Measurements from ENCODE around the gene SRSF11.

The SRSF11 gene

DNA sequence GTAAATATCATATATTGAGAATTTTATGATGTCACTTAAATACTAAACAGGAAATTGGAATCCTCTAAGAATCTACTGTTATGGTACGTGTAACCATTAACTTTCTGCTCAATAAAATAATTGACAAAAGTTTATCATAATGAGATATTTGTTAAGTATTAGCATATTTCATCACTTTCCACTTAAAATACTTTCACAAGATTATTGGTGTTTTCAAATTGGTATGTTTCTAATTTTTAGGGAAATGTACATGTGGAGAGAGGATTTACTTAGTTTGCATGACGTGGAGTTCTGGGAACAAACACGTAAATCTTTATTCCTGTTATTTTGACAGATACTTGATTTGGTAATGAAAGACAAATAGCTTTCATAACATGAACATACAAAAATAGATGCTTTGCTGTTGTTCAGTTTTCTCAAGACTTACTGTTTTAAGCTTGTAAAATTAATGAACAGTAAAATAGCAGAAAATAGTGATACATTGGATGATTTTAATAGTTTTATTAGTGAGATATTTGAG, 1.6 kb downstream of the SRSF11 start:
- DNase-seq (ENCODE audit: low read depth), result no peak

DNA sequence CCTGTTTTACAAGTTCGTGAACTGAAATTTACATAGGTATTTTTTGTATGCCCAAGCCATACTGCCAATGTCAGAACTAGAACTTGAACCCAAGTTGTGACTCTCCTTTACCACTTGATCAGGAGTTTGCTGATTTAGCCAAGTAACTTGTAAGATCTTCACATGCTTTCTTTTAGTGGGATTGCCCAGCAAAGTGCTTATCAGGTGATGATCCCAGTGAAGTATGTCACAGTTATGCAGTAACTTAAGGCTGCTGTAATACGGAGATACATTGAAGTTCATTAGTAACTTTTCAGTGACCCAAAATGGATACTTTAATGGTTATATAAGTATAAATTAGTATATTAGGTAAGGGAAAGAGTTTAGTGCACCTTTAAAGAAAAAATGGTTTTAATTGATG, 3.8 kb downstream of the SRSF11 start:
- DNase-seq (ENCODE audit: low read depth), result no peak

DNA sequence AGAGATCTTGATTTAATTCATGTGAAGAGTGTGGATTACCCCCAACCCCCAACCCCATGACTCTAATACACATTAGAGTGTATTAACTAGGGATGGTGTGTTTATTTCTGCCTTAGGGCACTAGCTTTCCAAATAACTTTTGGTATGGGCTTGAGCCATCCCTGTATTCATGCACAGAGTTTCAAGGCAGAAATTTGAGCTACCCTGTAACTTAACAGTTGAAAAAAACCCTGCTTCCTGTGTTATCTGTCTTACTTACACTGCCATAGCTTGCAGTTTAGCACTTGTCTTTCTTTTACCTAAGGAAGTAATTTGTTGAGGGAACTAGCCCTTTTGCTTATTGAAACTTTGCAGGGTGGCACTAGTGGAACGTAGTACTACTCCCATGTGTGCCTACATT, 6.3 kb downstream of the SRSF11 start:
- no peak for DNase-seq (ENCODE audit: low read depth)

DNA sequence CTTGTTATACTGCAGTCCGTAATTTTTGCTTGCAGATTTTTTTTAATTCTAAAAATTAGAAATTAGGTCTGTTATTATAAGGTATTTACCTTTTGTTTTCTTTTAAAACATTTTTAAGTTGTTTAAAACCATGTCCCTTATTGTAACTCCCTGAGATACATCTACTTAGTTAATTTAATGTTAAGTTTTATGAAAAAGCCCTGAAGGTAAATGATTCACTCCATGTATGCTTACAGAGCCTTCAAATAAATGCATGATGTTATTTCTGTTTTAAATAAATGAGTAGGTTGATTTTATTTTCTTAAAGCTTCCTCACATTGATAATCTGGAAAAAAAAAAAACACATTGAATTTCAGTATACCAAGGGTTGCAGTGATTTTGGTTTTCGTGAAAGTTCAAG, 7.5 kb downstream of the SRSF11 start:
- no peak for DNase-seq (ENCODE audit: low read depth)

DNA sequence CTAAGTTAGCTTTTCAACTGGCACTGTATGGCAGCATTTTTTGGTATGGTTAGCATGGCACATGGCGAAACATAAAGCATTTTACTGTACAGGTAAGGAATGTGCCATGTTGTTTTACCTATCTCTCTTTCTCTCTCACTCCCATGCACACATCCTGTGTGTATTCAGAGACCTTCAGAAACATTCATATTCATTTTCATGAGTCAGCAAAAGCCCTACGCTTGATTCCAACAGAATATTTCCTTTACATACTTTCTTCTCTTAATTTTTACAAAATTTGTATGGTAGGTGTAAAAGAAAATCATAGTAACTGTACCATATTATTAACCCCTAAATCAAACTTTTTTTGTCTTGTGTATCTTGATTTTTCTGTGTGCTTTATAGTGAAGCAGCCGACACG, 10.3 kb downstream of the SRSF11 start:
- DNase-seq (ENCODE audit: low read depth), result no peak

DNA sequence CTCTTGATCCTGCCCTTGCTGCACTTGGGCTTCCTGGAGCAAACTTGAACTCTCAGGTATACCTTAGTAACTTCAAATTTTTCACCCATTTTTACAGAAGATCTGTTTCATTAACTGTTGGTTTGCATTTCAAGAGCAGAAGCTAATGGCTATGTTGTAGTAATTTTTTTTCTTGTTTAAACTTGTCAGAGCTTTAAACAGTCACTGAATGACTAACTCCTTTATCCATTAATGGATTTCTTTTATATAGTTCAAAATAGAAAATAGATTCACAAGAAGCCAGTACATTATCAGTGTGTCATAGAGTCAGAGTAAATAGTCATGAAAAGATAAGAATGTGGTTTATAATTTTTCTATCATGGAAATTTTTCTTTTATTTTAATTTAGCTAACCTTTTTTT, 13.6 kb downstream of the SRSF11 start:
- DNase-seq (ENCODE audit: low read depth), result no peak

DNA sequence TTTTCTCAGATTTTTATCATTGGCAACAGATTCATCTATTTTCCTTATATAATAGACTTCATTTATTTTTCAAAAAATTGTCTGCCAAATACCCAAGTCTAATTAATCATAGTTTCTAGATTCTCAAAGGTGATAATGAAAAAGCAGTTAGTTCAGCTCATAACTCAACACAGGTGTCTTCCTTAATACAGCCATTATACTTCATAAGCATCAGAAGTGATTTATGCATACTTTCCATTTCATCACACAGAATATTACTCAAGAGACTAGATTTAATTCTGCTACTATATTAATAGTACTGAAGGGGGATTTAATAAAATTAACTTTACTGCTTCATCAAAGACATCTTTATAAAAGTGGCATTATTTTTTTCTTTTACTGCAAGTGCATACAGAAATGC, 18.8 kb downstream of the SRSF11 start:
- no peak for DNase-seq (ENCODE audit: low read depth)

DNA sequence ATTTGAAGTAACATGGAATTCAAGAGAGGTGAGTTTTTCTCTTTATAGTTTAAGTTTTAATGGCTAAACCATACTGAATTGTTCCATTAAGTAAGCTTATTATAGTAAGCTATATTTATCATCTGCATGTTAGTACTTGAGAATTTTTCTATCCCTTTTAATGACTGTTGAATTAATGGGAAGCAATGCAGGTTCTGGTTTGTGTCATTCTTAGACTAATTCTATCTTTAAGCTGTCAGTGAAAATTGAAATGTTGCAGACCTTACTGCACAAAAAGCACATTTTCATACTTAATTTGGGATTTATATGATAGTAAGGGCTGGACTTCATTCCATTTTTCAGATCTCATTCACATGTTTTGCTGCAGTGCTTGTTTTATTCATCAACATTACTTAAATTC, 25.9 kb downstream of the SRSF11 start:
- no peak for DNase-seq (ENCODE audit: low read depth)

DNA sequence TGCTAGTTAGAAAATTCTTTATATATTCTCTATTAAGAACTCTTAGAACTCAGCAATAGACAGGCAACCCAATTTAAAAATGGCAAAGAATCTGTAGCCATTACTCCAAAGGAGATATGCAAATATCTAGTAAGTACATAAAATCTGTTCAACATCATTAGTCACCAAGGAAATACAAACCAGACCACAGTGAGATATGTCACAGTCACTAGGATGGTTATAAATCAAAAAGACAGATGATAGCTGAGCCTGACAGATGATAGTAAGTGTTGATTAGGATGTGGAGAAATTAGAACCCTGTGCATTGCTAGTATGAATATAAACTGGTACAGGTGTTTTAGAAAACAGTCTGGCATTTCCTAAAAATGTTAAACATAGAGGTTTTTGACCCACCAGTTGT, 26.6 kb downstream of the SRSF11 start:
- no peak for DNase-seq (ENCODE audit: low read depth)

DNA sequence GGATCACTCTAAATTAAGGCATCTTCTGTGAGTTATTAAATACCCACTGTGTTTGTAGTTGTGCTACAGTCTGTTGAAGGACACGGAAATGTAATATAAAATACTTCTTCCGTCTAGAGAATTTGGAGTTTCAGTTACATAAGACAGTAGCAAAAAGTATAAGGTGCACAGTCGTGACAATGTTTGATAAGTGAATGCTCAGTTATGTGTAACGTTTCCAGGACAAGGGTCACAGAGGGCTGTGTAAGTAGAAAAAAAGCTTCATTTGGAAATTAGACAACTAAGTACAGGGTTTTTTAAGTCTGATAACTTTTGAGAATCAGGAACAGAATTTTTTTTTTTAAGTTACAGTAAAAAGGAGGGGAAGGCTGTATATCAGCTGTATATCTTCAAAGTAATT, 27.5 kb downstream of the SRSF11 start:
- no peak for DNase-seq (ENCODE audit: low read depth)

DNA sequence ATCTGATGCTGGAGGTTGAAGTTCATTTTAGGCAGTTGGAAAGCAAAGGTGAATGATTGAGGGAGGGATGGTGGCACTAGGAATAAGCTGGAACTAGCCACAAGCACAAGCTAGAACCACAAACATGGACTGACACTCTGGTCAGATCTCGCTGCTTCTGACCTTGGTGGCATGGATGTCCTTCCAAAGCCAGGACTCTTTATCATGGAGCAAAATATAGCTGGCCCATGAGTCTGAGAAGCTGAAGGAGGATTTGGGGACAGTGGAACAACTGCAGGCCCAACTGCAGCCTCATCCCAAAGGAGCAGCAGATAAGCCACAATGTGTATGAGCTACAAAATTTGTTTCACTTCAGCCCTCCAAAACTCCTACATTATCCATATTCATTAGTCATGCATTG, 35.5 kb downstream of the SRSF11 start:
- no peak for DNase-seq (ENCODE audit: low read depth)

DNA sequence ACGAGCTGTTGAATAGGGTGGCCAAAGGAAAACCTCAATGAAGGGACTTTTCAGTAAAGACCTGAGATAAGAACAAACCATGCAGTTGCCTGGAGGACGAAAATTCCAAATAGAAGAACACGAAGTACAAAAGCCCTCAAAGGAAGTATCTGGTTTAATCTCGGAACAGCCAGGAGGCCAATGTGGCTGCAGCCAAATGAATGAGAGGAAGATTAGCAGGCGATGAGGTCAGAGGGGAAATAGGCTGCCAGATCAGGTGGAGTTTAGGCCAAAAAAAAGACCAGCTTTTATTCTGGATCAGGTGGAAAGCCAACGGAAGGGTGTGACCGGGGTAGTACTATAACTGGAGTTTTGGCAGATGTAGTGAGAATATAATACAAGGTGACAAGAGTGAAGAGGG, 43.7 kb downstream of the SRSF11 start:
- no peak for DNase-seq (ENCODE audit: low read depth)

DNA sequence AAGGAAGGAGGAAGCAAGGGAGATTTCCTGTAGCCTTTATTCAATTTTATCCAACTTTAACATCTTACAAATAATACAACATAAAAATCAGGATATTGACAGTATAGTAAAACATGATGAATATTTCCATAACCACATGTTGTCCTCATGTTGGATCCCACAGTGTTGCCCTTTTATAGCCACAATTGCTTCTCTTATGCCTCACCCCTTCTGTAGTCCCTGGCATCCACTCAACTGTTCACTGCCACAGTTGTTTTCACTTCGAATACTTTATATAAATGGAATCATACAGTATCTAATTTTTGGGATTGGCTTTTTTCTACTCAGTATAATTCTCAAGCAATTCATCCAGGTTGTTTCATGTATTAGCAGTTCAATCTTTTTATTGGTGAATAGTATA, 44.8 kb downstream of the SRSF11 start:
- DNase-seq (ENCODE audit: low read depth), result no peak

DNA sequence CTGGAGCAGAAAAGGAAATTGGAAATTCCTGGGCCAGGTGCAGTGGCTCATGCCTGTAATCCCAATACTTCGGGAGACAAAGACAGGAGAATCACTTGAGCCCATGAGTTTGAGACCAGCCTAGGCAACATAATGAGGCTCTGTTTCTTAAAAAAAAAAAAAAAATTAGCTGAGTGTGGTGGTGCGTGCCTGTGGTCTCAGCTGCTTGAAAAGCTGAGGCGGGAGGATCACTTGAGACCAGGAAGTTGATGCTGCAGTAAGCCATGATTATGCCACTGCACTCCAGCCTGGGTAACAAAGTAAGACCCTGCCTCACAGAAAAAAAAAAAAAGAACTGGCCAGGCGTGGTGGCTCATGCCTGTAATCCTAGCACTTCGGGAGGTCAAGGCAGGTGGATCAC, 56.7 kb downstream of the SRSF11 start:
- no peak for DNase-seq (ENCODE audit: low read depth)

DNA sequence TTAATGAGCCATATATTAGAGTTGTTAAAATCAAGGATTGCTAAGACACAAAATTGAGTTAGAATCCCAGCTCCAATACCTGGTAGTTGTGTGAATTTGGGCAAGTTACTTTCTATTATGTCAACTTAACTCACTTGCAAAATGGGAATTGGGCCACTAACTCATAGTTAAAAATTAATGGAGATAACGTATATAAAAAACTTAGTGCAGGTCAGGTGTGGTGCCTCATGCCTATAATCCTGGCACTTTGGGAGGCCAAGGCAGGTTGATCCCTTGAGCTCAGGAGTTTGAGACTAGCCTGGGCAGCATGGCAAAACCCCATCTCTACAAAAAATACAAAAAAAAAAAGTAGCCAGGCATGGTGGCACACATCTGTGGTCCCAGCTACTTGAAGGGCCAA, 57.5 kb downstream of the SRSF11 start:
- no peak for DNase-seq (ENCODE audit: low read depth)

DNA sequence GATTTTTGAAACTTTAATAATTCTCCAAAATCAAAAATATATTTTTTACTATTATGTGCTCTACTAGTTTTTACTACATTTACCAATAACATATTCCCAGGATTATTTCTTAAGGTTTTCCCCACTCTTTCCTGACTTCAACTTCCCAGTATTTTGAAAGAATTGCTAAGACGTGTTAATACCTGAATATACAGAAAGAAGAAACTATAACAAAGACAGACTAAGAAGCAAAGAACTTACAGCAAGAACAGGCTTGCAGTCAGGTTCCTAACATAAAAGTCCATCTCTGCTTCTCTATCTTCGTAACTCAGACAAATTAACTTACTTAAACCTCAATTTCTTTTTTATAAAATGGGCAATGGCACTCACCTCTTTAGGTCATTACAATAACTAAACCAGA, 63.2 kb downstream of the SRSF11 start:
- no peak for DNase-seq (ENCODE audit: low read depth)

DNA sequence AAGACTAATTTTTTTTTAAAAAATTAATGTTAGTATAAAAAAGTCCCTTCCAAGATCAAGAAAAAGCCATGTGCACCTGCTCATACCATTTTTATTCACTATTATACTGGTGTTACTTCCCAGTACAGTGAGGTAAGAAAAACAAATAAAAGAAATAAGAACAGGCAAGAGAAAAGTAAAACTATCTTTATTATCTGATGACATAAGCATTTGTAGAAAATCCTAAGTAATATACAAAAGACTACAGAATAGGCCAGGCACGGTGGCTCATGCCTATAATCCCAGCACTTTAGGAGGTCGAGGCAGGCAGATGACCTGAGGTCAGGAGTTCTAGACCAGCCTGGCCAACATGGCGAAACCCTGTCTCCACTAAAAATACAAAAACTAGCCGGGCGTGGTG, 65.3 kb downstream of the SRSF11 start:
- DNase-seq (ENCODE audit: low read depth), result no peak

DNA sequence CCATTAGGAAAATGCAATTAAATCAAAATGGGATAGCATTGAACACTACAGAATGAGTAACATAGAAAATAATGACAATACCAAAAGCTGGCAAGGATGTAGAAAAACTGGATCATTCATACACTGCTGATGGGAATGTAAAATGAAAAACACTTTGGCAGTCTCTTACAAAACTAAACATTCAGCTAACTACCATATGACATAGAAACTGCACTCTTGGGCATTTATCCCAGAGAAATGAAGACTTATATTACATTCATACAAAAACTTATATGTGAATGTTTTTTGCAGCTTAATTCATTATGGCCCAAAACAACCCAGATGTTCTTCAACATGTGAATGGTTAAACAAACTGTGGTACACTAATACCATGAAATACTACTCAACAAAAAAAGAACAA, 67.0 kb downstream of the SRSF11 start:
- DNase-seq (ENCODE audit: low read depth), result no peak

DNA sequence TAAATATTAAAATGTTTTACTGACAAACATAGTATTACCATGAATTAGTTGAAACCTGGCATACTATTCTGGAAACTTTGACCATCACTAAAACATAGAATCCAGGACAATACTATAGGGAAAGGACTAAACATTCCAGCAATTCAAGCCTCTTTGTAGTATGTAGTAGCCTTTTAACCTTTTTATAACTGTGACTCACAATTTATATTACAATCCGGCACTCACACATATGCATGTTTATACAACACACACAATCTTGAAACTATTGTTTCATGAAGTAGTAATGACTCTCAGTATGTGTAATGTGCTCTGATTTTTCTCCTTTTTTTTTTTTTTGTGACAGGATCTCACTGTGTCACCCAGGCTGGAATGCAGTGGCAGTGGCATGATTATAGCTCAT, 69.0 kb downstream of the SRSF11 start:
- no peak for DNase-seq (ENCODE audit: low read depth)

DNA sequence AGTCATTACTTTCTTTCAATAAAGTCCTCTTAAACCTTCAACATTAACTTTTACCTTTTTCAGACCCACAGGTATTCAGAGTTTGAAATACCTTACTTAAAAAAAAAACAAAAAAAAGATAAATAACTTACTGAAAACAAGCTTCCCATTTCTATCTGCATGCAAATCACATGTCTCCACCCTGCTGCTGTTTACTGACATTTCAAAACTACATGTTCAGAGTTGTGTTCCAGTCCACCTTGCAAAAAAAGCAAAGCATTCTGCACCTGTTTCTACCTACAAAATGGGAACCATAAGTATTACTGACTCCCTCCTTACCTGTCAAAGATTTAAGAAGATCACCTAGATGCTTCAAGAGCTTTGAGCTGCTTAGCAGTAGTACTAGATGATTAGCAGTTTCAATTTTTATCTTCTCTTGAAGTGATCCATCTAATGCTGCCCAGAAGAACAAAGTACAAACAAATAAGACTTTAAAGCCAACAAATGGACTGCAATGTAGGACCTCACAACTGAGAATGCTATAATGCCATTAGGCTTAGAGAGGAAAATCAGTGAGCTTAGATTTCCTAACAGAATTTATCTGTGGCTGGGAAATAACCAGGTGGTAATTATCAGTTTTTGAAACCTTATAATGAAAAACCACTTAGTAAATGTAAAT, 72.1 kb downstream of the SRSF11 start:
- DNase-seq (ENCODE audit: low read depth), result no peak

DNA sequence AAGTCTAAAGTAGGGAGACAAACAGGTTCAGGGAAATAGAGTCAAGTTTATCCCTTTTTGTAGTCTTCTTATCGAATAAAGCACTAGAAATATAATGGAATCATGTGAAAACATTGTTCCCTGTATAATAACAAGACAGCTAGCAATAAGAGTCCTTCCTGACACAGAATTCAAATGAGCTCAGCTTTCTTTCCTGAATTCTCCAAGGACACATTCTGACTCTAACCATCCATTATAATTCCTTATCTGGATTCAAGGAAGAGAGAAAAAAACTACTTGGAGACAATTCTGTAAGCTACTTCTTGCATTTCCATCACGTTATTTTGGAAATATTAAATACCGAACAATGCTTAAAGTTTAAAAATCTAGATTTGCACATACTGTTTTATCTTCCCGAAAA, 74.6 kb downstream of the SRSF11 start:
- DNase-seq (ENCODE audit: low read depth), result no peak

DNA sequence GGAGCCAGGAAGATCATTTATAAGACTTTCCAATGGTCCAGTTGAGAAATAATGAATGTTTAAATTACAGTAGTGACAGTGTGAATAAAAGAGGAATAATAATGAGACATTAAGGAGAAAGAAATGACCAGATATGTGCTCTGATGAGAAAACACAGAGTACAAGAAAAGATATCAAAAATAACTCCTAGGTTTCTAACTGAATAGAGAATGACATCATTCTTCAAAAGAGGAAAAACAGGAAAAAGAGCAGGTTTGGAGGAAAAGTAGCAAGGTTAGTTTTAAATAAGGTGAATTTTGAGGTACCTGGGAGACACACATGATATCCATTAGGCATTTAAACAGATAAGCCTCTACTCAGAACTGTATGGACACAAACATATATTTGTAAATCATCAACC, 78.3 kb downstream of the SRSF11 start:
- DNase-seq (ENCODE audit: low read depth), result no peak

All from stimulated activated CD4-positive, alpha-beta T cell treated with anti-CD3 and anti-CD28 coated beads, Interleukin-2, amount 100 ng/mL, for 4 hours (primary cell).